Activated T-cell treated with anti-CD3 and anti-CD28 coated beads for 48 hours (primary cell): ENCODE measurements around the gene SYNJ2.

Experiments
- DNase-seq: peaks from one replicate; pipeline ENCODE4 v3.0.0-alpha.2; 2020; ENCODE audit warnings: low read depth

Gene SYNJ2

DNA sequence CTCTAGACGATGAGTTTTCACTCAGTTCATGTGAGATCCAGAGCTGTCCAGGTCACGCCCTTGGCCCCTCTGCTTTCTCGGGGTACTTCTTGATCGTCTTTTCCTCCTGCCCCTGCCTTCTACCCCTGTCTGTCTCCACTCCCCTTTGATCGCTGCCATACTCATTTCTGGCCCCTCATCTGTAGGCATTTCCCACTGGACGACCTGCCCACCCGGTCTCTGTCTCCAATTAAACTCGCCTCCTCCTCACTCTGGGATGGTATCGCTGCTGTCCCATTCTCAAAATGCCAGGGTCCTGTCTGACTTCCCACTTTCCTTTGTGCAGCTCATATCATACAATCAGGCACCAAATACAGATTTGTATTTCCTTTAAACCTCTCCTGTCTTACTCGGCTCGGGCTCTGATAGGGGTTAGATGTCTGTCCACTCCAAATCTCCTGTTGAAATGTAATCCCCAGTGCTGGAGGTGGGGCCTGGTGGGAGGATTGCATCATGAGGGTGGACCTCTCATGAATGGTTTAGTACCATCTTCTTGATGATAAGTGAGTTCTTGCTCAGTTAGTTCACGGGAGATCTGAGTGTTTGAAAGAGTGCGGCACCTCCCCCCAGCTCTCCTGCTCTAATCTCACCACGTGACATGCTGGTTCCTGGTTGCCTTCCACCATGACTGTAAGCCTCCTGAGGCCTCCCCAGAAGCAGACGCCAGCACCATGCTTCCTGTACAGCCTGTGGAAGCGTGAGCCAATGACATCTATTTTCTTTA, 3.5 kb upstream of the SYNJ2 start:
- DNase-seq, result no peak

GRCh38 chr6:157980288-157981131, 1.2 kb upstream of the SYNJ2 start:
- no peak for DNase-seq

- DNase-seq, result no peak
Observed at GRCh38 chr6:157981132-157981394, 600 bp upstream of the SYNJ2 start.

DNA sequence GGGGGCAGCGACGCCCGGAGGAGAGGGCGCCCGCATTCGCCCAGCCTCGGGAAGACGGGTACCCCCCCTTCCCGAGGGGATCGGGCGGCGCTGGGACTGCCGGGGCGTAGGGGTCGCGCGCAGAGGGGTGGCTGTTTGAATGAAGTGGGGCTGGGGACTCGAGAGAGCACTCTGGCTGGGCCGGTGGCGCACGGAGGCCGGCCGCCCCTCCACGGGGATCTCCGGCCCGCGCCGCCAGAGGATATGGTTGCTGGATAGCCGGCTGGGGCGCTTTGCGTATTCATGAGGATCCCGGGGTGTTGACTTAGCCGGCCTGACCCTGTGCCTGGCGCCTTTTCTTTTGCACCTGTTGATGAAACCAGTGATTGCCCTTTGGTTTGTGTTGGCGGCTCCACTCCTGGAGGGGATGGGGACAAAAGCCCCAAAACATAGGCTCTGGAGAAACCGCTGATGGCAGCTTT, 469 bp downstream of the SYNJ2 start:
- DNase-seq, result no peak

- no peak for DNase-seq
Observed at GRCh38 chr6:157982563-157983405, 1.1 kb downstream of the SYNJ2 start.

GRCh38 chr6:157983406-157984119, 1.9 kb downstream of the SYNJ2 start:
- DNase-seq, result no peak

- DNase-seq, result no peak
Observed at GRCh38 chr6:157984128-157984527, 2.5 kb downstream of the SYNJ2 start.

- no peak for DNase-seq
Observed at GRCh38 chr6:157984686-157985225, 3.1 kb downstream of the SYNJ2 start.

DNA sequence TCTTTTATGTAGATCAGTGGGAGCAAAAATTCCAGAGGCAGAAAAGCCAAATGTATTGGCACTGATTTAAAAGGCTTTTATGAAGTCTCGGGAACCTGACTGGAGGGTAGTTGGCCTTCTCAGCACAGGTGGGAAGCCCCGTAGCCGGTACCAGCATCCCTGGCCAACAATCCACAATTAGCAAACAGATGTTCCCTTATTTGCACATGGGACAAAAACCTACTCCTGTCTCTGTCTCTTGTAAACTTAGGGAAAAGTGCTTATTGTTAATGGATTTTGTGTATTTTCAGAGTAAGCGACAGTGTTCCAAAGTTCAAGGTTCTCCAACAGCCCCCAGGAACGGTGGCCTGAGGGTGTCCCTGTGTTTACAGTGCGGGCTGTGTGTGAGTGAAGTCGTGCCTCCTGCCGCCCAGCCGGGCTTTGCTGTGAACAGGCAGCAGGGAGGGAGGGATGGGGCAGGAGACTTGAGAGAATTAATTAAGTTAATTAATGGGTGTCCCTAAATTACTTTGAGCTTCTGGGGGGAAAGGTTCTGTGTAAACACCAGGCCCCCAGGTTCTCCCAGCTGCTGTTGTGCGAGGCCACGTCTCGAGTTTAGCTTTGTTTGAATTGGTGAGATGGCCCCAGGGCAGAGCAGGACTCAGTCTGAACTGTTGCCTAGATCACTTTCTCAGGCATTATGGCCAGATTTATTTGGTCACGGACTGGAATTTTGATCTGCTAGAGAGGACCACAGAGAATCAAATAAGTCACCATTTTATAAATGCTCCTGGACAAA, 3.9 kb downstream of the SYNJ2 start:
- no peak for DNase-seq

- no peak for DNase-seq
Observed at GRCh38 chr6:157987788-157988699, 6.4 kb downstream of the SYNJ2 start.

- DNase-seq, result no peak
Observed at GRCh38 chr6:157988700-157989063, 7.0 kb downstream of the SYNJ2 start.

- DNase-seq, result no peak
Observed at GRCh38 chr6:157989541-157990289, 8.1 kb downstream of the SYNJ2 start.

DNA sequence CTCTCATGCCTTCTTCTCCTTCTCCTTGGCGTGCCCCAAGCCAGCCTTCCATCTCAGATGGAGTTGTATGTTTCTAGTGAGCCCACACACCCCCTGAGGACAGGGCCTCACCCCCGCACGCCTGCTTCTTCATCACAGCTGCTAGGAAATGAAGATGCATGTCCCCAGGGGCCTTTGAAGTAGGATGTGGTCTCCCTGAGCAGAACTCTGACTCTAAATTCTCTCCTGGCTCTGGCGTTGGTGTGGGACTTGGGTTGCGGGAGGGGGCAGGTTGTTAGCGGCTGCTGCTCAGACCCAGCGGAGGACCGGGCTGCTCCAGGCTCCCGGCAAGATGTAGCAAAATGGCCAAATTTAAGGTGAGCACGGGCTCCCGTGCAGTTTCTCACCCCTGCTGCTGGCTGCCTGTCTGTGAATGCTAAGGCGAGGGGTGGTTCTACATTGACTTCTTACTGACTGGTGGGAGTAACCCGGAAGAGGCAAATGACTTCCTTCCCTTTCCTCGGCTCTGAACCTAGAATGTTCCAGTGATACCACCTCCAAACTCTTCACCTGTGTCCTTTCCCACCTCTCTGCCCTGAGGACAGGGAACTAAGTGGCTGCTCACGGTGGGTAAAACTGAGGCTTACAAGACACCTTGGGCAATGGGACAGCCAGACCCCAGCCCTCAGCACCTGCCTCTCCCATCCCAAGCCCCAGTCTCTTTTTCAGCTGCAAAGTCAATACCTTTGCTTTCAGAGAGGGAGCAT, 8.8 kb downstream of the SYNJ2 start:
- DNase-seq, result no peak

GRCh38 chr6:157991067-157991432, 9.4 kb downstream of the SYNJ2 start:
- no peak for DNase-seq

DNA sequence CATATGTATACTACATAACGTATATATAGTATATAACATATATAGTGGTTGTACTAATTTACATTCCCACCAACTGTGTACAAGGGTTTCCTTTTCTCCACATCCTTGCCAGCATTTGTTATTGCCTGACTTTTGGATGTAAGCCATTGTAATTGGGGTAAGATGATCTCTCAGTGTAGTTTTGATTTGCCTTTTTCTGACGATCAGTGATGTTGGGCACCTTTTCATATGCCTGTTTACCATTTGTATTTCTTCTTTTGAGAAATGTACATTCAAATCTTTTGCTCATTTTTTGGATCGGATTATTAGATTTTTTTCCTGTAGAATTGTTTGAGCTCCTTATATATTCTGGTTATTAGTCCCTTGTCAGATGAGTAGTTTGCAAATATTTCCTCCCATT, 11.4 kb downstream of the SYNJ2 start:
- DNase-seq, result no peak

GRCh38 chr6:157994125-157994795, 12.6 kb downstream of the SYNJ2 start:
- DNase-seq, result no peak

- DNase-seq, result no peak
Observed at GRCh38 chr6:157995458-157995857, 13.8 kb downstream of the SYNJ2 start.

DNA sequence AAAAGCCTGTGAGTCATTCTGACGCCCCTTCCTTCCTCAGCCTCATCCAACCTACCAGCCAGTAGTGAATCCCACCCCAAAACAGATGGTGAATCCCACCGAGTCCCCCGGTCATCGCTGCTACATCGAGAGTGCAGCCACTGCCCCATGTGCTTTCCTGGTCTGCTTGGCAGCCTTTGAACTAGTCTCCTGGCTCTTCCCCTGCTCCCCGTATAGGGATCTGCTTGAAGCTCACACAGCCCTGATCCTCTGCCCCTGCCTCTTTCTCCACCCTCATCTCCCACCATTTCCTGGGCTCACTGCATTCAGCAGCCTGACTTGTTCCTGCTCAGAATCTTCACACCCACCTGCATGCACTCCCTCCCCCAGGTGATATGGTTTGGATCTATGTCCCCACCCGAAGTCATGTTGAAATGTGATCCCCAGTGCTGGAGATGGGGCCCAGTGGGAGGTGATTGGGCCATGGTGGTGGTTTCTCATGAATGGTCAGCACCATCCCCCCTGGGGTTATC, 14.6 kb downstream of the SYNJ2 start:
- DNase-seq, result no peak
